K562 (cell line): ENCODE data around the gene IDS. TPM values are rescaled to one million over a fixed set of nuclear protein-coding genes. Genes with fewer than 3 reads are reported as not detected.

Source experiments
- ATF1 ChIP-seq, 2 experiments: fragments of 450-650 bp in 1 of 2; IDR thresholded peaks; 2 replicates each; pipeline ENCODE4 v1.6.1; 2016; ENCODE audit warnings: missing compliant biosample characterization in 1 of 2, missing genetic modification characterization in 1 of 2
- HDAC3 ChIP-seq: fragments of 450-650 bp; IDR thresholded peaks from 2 replicates; pipeline ENCODE4 v1.6.1; 2018; ENCODE audit warnings: borderline replicate concordance, mild to moderate bottlenecking, moderate library complexity; ENCODE audit not compliant: partially characterized antibody
- HMGN3 ChIP-seq: IDR thresholded peaks from 2 replicates; pipeline ENCODE4 v1.6.1; 2011; ENCODE audit warnings: borderline replicate concordance, low read depth, mild to moderate bottlenecking, mixed read lengths, low read length; ENCODE audit not compliant: insufficient read length; ENCODE audit errors: extremely low read depth
- KLF6 ChIP-seq: fragments of 250-450 bp; sonication (Bioruptor Pico); IDR thresholded peaks from 2 replicates; pipeline ENCODE4 v1.4.0; 2020; ENCODE audit warnings: mild to moderate bottlenecking, moderate library complexity, borderline replicate concordance
- MAFG ChIP-seq: fragments of 450-650 bp; conservative IDR thresholded peaks from 2 replicates; pipeline ENCODE4 v1.6.1; 2016; ENCODE audit warnings: missing genetic modification characterization, missing compliant biosample characterization
- MAZ ChIP-seq, 2 experiments: fragments of 450-650 bp in 1 of 2; sonication (generic) in 1 of 2; formaldehyde crosslinking; IDR thresholded peaks in 1 of 2; conservative IDR thresholded peaks in 1 of 2; 2 replicates each; pipeline versions ENCODE4 v1.4.0 to v1.5.0; 2020; ENCODE audit warnings: mild to moderate bottlenecking in 1 of 2, missing genetic modification reagents in 1 of 2
- SPI1 ChIP-seq: IDR thresholded peaks from 2 replicates; pipeline ENCODE4 v1.6.1; 2011; ENCODE audit warnings: low read depth, low read length, control low read depth, borderline replicate concordance
- SRSF9 ChIP-seq: fragments of 200-400 bp; formaldehyde crosslinking; IDR thresholded peaks from 2 replicates; pipeline ENCODE4 v1.6.1; 2017; ENCODE audit warnings: low read depth, low read length, borderline replicate concordance
- TAL1 ChIP-seq: fragments of 450-650 bp; IDR thresholded peaks from 2 replicates; pipeline ENCODE4 v1.6.1; 2016; ENCODE audit warnings: mild to moderate bottlenecking
- ZC3H4 ChIP-seq: sonication (generic); formaldehyde crosslinking; IDR thresholded peaks from 2 replicates; pipeline ENCODE4 v1.9.0; 2021; ENCODE audit warnings: missing genetic modification reagents, borderline replicate concordance
- ZNF324 ChIP-seq: fragments of 250-450 bp; sonication (Bioruptor Pico); IDR thresholded peaks from 2 replicates; pipeline ENCODE4 v1.4.0; 2020; ENCODE audit warnings: mild to moderate bottlenecking
- ZNF551 ChIP-seq: fragments of 250-450 bp; sonication (Bioruptor Pico); IDR thresholded peaks from 2 replicates; pipeline ENCODE4 v1.5.0; 2021; ENCODE audit warnings: mild to moderate bottlenecking, moderate library complexity
- ZNF695 ChIP-seq: fragments of 450-650 bp; formaldehyde crosslinking; IDR thresholded peaks from 2 replicates; pipeline ENCODE4 v1.4.0; 2020; ENCODE audit warnings: mild to moderate bottlenecking, moderate library complexity
- polyA plus RNA-seq, 8 experiments: library from polyadenylated mRNA; depleted of rRNA in 4 of 8; stranded (reverse) in 5 of 8; unstranded in 3 of 8; fragments of >200 nt; fragmentation: Nextera tagmentation in 2 of 8; fragmentation: Illumina TruSeq in 1 of 8; extraction: Ambion mirVana in 2 of 8; extraction: Trizol in 1 of 8; gene quantifications; 2 replicates each; pipeline versions ENCODE4 v1.2.1 to v1.2.3, GENCODE V29; 2011 to 2014; ENCODE audit warnings: inconsistent platforms in 1 of 8, missing spikeins in 1 of 8
- total RNA-seq, 7 experiments: library from RNA; depleted of rRNA in 6 of 7; stranded (reverse); fragments of >200 nt in 6 of 7; fragmentation: Illumina TruSeq in 2 of 7; extraction: Trizol in 2 of 7; gene quantifications; 2 replicates each; pipeline versions ENCODE4 v1.2.1 to v1.2.3, GENCODE V29; 2011 to 2021; ENCODE audit warnings: low replicate concordance in 1 of 7
- TF ChIP-seq, protein P1 (sequence below): sonication (generic); formaldehyde crosslinking; IDR thresholded peaks from 2 replicates; pipeline ENCODE4 v1.8.0; 2022; ENCODE audit warnings: mild to moderate bottlenecking, missing genetic modification reagents
- TF ChIP-seq, protein P2 (sequence below): fragments of 250-450 bp; sonication (Bioruptor Pico); IDR thresholded peaks from 2 replicates; pipeline ENCODE4 v1.5.0; 2021
- TF ChIP-seq, protein P3 (sequence below): fragments of 250-450 bp; sonication (Bioruptor Pico); IDR thresholded peaks from 2 replicates; pipeline ENCODE4 v1.5.0; 2021; ENCODE audit warnings: mild to moderate bottlenecking, borderline replicate concordance
- TF ChIP-seq, protein P4 (sequence below), 2 experiments: IDR thresholded peaks; 2 replicates each; pipeline ENCODE4 v1.6.1; 2012; ENCODE audit warnings: improper control_type of control experiment in 2 of 2, low read depth in 2 of 2, low read length in 2 of 2, borderline replicate concordance in 1 of 2
- TF ChIP-seq, protein P5 (sequence below): sonication (generic); formaldehyde crosslinking; IDR thresholded peaks from 2 replicates; pipeline ENCODE4 v1.8.1; 2023; ENCODE audit warnings: mild to moderate bottlenecking, missing genetic modification reagents

The IDS gene
- total and polyA plus RNA-seq, 9 of the 15 experiments (the other 6 are each of a cell fraction or from before 2014, with no cell fraction given) = 2.0 to 18.6 (median 8.6) TPM

DNA sequence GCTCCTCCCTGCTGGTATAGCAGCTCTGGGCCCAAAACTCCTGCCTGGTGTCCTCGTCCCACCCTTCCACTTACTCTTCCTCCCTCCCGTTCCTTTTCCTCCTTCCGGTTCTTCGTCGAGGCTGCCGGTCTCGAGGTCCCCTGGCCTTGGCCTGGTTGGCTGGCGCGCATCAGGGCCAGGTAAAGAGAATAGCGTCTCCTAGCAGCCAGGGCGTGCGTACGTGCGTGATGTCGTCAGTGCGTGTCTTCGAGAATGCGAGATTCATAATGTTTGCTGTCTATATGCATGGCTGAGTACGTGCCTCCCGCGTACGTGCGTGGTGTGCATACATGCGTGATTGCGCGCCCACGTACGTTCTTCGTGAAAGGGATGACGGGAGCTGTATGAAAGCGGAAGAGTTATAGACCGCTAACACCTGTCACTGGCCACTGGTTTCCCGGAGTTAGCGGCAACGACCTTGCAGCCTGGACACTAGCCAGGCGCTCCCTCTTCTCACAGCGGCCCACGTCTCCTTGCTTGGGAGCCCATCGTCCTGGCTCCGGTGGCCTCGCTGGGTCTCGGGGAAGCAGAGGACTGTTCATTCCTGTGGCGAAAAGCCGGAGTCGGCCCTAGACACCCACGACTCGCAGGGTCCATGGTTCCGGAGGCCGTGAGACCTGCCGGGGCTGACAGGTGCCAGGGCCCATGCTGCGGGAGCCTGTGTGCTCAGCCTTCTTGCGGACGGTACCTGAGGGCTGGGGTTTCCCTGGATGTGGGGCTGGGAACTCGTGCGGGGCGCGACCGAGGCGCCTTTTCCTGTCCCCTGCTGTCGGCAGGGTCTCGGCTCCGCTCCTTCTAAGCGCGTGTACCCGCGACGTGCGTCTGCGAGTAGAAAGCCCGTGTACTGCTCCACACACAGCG lies 35.8 kb upstream of the IDS start, which contains the start of gene EOLA1 (continued):
- TF ChIP-seq, protein P1, sequence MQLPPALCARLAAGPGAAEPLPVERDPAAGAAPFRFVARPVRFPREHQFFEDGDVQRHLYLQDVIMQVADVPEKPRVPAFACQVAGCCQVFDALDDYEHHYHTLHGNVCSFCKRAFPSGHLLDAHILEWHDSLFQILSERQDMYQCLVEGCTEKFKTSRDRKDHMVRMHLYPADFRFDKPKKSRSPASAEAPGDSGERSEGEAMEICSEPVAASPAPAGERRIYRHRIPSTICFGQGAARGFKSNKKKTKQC (CRISPR knock-in tag) = no peak
- TF ChIP-seq ZNF551 (CRISPR knock-in tag) = no peak
- no peak; the same call in 1 of the 2 replicates for TF ChIP-seq ATF1 (CRISPR knock-in tag; IDR thresholded peaks at IDR 0.05)
- peak; percentile 96 for TF ChIP-seq ATF1 (tag; IDR thresholded peaks at IDR 0.05)
- TF ChIP-seq HDAC3 = no peak
- no peak for TF ChIP-seq TAL1
- TF ChIP-seq, protein P2, sequence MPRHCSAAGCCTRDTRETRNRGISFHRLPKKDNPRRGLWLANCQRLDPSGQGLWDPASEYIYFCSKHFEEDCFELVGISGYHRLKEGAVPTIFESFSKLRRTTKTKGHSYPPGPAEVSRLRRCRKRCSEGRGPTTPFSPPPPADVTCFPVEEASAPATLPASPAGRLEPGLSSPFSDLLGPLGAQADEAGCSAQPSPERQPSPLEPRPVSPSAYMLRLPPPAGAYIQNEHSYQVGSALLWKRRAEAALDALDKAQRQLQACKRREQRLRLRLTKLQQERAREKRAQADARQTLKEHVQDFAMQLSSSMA (CRISPR knock-in tag) = no peak
- TF ChIP-seq SRSF9 = no peak
- no peak for TF ChIP-seq HMGN3
- no peak for TF ChIP-seq ZC3H4 (CRISPR knock-in tag)
- no peak for TF ChIP-seq MAFG (tag)
- no peak for TF ChIP-seq ZNF324 (CRISPR knock-in tag)
- TF ChIP-seq, protein P3, sequence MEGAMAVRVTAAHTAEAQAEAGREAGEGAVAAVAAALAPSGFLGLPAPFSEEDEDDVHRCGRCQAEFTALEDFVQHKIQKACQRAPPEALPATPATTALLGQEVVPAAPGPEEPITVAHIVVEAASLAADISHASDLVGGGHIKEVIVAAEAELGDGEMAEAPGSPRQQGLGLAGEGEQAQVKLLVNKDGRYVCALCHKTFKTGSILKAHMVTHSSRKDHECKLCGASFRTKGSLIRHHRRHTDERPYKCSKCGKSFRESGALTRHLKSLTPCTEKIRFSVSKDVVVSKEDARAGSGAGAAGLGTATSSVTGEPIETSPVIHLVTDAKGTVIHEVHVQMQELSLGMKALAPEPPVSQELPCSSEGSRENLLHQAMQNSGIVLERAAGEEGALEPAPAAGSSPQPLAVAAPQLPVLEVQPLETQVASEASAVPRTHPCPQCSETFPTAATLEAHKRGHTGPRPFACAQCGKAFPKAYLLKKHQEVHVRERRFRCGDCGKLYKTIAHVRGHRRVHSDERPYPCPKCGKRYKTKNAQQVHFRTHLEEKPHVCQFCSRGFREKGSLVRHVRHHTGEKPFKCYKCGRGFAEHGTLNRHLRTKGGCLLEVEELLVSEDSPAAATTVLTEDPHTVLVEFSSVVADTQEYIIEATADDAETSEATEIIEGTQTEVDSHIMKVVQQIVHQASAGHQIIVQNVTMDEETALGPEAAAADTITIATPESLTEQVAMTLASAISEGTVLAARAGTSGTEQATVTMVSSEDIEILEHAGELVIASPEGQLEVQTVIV (CRISPR knock-in tag) = no peak
- TF ChIP-seq KLF6 = no peak
- peak; percentile 50; the same call in 1 of the 2 replicates for TF ChIP-seq SPI1
- TF ChIP-seq, protein P4, sequence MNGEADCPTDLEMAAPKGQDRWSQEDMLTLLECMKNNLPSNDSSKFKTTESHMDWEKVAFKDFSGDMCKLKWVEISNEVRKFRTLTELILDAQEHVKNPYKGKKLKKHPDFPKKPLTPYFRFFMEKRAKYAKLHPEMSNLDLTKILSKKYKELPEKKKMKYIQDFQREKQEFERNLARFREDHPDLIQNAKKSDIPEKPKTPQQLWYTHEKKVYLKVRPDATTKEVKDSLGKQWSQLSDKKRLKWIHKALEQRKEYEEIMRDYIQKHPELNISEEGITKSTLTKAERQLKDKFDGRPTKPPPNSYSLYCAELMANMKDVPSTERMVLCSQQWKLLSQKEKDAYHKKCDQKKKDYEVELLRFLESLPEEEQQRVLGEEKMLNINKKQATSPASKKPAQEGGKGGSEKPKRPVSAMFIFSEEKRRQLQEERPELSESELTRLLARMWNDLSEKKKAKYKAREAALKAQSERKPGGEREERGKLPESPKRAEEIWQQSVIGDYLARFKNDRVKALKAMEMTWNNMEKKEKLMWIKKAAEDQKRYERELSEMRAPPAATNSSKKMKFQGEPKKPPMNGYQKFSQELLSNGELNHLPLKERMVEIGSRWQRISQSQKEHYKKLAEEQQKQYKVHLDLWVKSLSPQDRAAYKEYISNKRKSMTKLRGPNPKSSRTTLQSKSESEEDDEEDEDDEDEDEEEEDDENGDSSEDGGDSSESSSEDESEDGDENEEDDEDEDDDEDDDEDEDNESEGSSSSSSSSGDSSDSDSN (IDR thresholded peaks at IDR 0.05; ENCODE audit: borderline replicate concordance in 1 of 2, low read depth in 2 of 2, low read length in 2 of 2) = no peak
- TF ChIP-seq, protein P5, sequence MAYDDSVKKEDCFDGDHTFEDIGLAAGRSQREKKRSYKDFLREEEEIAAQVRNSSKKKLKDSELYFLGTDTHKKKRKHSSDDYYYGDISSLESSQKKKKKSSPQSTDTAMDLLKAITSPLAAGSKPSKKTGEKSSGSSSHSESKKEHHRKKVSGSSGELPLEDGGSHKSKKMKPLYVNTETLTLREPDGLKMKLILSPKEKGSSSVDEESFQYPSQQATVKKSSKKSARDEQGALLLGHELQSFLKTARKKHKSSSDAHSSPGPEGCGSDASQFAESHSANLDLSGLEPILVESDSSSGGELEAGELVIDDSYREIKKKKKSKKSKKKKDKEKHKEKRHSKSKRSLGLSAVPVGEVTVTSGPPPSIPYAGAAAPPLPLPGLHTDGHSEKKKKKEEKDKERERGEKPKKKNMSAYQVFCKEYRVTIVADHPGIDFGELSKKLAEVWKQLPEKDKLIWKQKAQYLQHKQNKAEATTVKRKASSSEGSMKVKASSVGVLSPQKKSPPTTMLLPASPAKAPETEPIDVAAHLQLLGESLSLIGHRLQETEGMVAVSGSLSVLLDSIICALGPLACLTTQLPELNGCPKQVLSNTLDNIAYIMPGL (CRISPR knock-in tag) = no peak
- TF ChIP-seq MAZ (CRISPR knock-in tag; conservative IDR thresholded peaks at IDR 0.05 in 1 of 2, IDR thresholded peaks at IDR 0.05 in 1 of 2) = 0 out of 4 replicates have a peak, but pooled peaks of 1 of the 2 experiments have one; percentile 41
- no peak for TF ChIP-seq ZNF695
